HCT116 (cell line): ENCODE data around the gene NFATC3. TPM values are rescaled to one million over a fixed set of nuclear protein-coding genes. Genes with fewer than 3 reads are reported as not detected.
"Not testable (repeated sequence)": the region's sequence is repeated elsewhere in the genome, so short reads cannot be mapped to it uniquely, and the experiment has no call there.

Experiments
- ATAC-seq: fragments of 200-7000 bp; cut with Tn5 transposase; 2 replicates; pipeline ENCODE4 v1.9.1; 2020; ENCODE audit warnings: mild to moderate bottlenecking, moderate library complexity
- BruUV-seq: library from RNA; stranded (reverse); fragments of 400-500 nt; replicated peaks from 2 replicates; lab custom pipeline; 2021; lab: Mats Ljungman, UMichigan
- CTCF ChIA-PET: fragments of 300-600 bp; sonication (Branson Sonifier 250); formaldehyde crosslinking; loops from one replicate; lab custom pipeline; 2021; ENCODE audit warnings: antibody characterized with exemption; lab: Charles Lee
- POLR2A ChIA-PET: fragments of 300-600, 350-600 bp; sonication (Branson Sonifier 250); formaldehyde crosslinking; loops from one replicate; lab custom pipeline; 2021; ENCODE audit warnings: antibody characterized with exemption; lab: Charles Lee
- RAD21 ChIA-PET, 2 experiments: fragments of 300-600 bp; sonication (Branson Sonifier 250); formaldehyde crosslinking; loops; one replicate each; lab custom pipeline; 2023; ENCODE audit warnings: low total read pairs in 2 of 2; ENCODE audit not compliant: uncharacterized antibody in 2 of 2, unreplicated experiment in 2 of 2, low non-redundant PET in 1 of 2; lab: Charles Lee
- DNase-seq: peaks from one replicate; pipeline ENCODE4 v3.0.0-alpha.2; 2010; ENCODE audit warnings: low read depth, low spot score
- H2AFZ ChIP-seq: fragments of 200-600 bp; shearing (Covaris generic), sonication (generic); 2 replicates; pipeline ENCODE4 v1.6.1; 2017; ENCODE audit warnings: low read depth, mixed run types, mixed read lengths, antibody characterized with exemption, low read length; ENCODE audit not compliant: poor library complexity, severe bottlenecking
- H3K27ac ChIP-seq: 2 replicates; pipeline ENCODE4 v1.5.1; 2012; ENCODE audit warnings: low read depth, low read length
- H3K27me3 ChIP-seq: fragments of 200-600 bp; sonication (generic); 2 replicates; pipeline ENCODE4 v1.6.1; 2016; ENCODE audit warnings: mixed run types, low read length, mixed read lengths; ENCODE audit not compliant: insufficient read depth
- H3K36me3 ChIP-seq, 2 experiments: fragments of 200-500 bp in 1 of 2; fragments of 200-600 bp in 1 of 2; sonication (Bioruptor generic) in 1 of 2; sonication (generic) in 1 of 2; 2 replicates each; pipeline versions ENCODE4 v1.5.1 to v1.6.1; 2014 to 2016; ENCODE audit warnings: low read length in 2 of 2, inconsistent platforms in 1 of 2, mixed read lengths in 1 of 2, mixed run types in 1 of 2; ENCODE audit not compliant: insufficient read depth in 2 of 2, control insufficient read depth in 1 of 2
- H3K4me1 ChIP-seq, 2 experiments: fragments of 200-600 bp in 1 of 2; sonication (generic) in 1 of 2; 2 replicates each; pipeline versions ENCODE4 v1.5.1 to v1.6.1; 2012 to 2017; ENCODE audit warnings: low read length in 2 of 2, inconsistent platforms in 1 of 2, mild to moderate bottlenecking in 1 of 2, mixed read lengths in 1 of 2, mixed run types in 1 of 2, moderate library complexity in 1 of 2; ENCODE audit not compliant: insufficient read depth in 2 of 2, control insufficient read depth in 1 of 2
- H3K4me2 ChIP-seq: fragments of 200-600 bp; sonication (generic); 2 replicates; pipeline ENCODE4 v1.6.1; 2017; ENCODE audit warnings: mixed run types, low read length, mixed read lengths
- H3K4me3 ChIP-seq, 2 experiments: fragments of 200-600 bp in 1 of 2; sonication (generic) in 1 of 2; replicated peaks in 1 of 2; 2 replicates each; pipeline ENCODE4 v1.5.1; 2011 to 2016; ENCODE audit warnings: low read length in 2 of 2, control low read depth in 1 of 2, low read depth in 1 of 2, mild to moderate bottlenecking in 1 of 2, mixed read lengths in 1 of 2, mixed run types in 1 of 2
- H3K79me2 ChIP-seq: fragments of 200-600 bp; sonication (generic); 2 replicates; pipeline ENCODE4 v1.6.1; 2017; ENCODE audit warnings: mild to moderate bottlenecking, mixed run types, low read length, moderate library complexity, mixed read lengths; ENCODE audit not compliant: insufficient read depth
- H3K9ac ChIP-seq: fragments of 200-600 bp; sonication (generic); 2 replicates; pipeline ENCODE4 v1.6.1; 2016; ENCODE audit warnings: low read length, mixed read lengths
- H3K9me2 ChIP-seq: fragments of 200-600 bp; sonication (generic), shearing (Covaris generic); 2 replicates; pipeline ENCODE4 v1.6.1; 2017; ENCODE audit warnings: mixed run types, mild to moderate bottlenecking, moderate library complexity; ENCODE audit not compliant: insufficient read depth
- H3K9me3 ChIP-seq, 2 experiments: fragments of 200-500 bp in 1 of 2; fragments of 200-600 bp in 1 of 2; sonication (Bioruptor generic) in 1 of 2; sonication (generic) in 1 of 2; 2 replicates each; pipeline ENCODE4 v1.6.1; 2014 to 2017; ENCODE audit warnings: low read length in 2 of 2, mixed read lengths in 2 of 2, inconsistent platforms in 1 of 2, low read depth in 1 of 2, mild to moderate bottlenecking in 1 of 2, mixed run types in 1 of 2, moderate library complexity in 1 of 2; ENCODE audit not compliant: control insufficient read depth in 1 of 2, insufficient read depth in 1 of 2
- H4K20me1 ChIP-seq: fragments of 200-600 bp; sonication (generic), shearing (Covaris generic); 2 replicates; pipeline ENCODE4 v1.6.1; 2017; ENCODE audit warnings: mixed run types, mild to moderate bottlenecking, moderate library complexity; ENCODE audit not compliant: insufficient read depth
- CEBPB ChIP-seq: IDR thresholded peaks from 2 replicates; pipeline ENCODE4 v1.6.1; 2012; ENCODE audit warnings: low read depth
- EGR1 ChIP-seq: IDR thresholded peaks from 2 replicates; pipeline ENCODE4 v1.6.1; 2012; ENCODE audit warnings: low read depth
- SIN3A ChIP-seq: IDR thresholded peaks from 2 replicates; pipeline ENCODE4 v1.6.1; 2012; ENCODE audit warnings: low read depth
- intact Hi-C: fragments of 100-400 bp; cut with micrococcal nuclease; formaldehyde crosslinking; loops from 2 replicates; pipeline ENCODE4 v1.10.0; 2022
- total RNA-seq: library from RNA; stranded (reverse); gene quantifications from one replicate; pipeline ENCODE4 v1.2.1, GENCODE V29; 2021; ENCODE audit not compliant: unreplicated experiment
- TF ChIP-seq, protein P1 (sequence below), 3 experiments: fragments of 200-600 bp in 1 of 3; sonication (generic) in 1 of 3; IDR thresholded peaks in 2 of 3; conservative IDR thresholded peaks in 1 of 3; 2 replicates each; pipeline ENCODE4 v1.5.1; 2012 to 2017; ENCODE audit warnings: low read depth in 2 of 3, low read length in 2 of 3, antibody characterized with exemption in 1 of 3, borderline replicate concordance in 1 of 3, control low read depth in 1 of 3, mild to moderate bottlenecking in 1 of 3, mixed read lengths in 1 of 3, mixed run types in 1 of 3, moderate library complexity in 1 of 3; ENCODE audit not compliant: insufficient read depth in 1 of 3

Gene NFATC3
- total RNA-seq, 1 experiment from 2014 or later = 25.6 TPM

DNA sequence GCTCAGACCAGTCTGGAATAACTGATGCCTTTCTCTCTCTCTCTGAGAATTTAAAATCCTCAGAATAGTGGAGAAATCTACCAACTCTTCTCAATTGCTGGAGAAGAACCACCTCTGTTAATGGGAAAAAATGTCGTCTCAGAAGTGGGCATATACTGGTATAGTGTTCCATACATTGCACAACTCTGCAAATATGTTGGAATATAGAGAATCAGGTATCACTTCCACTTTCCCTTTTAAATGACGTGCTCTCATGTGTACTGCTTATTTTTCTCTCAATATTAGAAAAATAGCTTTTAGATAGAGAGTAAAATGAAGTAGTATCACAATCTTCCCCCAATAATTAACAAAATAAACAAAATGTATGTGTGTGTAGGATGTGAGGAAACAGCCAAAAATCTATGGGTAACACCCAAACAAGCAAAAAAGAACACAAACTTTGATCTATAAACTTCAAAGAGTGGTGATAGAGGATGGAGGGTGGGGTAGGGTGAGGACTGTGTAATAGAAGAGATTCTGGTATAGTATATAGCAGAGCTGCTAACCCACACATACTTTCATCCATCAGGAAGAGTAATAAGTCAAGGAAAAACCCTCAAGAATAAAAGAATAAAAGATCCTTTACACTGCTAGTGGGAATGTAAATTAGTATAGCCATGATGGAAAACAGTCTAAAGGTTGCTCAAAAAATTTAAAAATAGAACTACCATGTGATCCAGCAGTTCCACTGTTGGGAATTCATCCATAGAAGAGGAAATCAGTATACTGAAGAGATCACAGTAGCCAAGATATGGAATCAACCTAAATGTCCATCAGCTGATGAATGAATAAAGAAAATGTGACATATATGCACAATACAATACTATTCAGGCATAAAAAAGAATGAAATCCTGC, 46.9 kb downstream of the NFATC3 start:
- H3K4me2 ChIP-seq = 0 out of 2 replicates have a peak overlapping the region, but pooled peaks have one; percentile 24
- ChIA-PET RAD21 (no interaction called here), POLR2A (interaction anchor here (1.1 kb wide), 1 partner anchor 17 kb away, joined by 3 read pairs; no protein-coding TSS in a partner anchor), CTCF (no interaction called here)
- no peaks in the 10 kb centered on the region for H3K27me3 ChIP-seq
- H3K9me3 ChIP-seq = no peaks in the 10 kb centered on the region
- no peak overlapping the region for H3K9ac ChIP-seq
- TF ChIP-seq, protein P1, sequence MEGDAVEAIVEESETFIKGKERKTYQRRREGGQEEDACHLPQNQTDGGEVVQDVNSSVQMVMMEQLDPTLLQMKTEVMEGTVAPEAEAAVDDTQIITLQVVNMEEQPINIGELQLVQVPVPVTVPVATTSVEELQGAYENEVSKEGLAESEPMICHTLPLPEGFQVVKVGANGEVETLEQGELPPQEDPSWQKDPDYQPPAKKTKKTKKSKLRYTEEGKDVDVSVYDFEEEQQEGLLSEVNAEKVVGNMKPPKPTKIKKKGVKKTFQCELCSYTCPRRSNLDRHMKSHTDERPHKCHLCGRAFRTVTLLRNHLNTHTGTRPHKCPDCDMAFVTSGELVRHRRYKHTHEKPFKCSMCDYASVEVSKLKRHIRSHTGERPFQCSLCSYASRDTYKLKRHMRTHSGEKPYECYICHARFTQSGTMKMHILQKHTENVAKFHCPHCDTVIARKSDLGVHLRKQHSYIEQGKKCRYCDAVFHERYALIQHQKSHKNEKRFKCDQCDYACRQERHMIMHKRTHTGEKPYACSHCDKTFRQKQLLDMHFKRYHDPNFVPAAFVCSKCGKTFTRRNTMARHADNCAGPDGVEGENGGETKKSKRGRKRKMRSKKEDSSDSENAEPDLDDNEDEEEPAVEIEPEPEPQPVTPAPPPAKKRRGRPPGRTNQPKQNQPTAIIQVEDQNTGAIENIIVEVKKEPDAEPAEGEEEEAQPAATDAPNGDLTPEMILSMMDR (IDR thresholded peaks at IDR 0.05 in 2 of 3, conservative IDR thresholded peaks at IDR 0.05 in 1 of 3; ENCODE audit: borderline replicate concordance in 1 of 3, insufficient read depth in 1 of 3, low read depth in 2 of 3, low read length in 2 of 3) = no peak
- TF ChIP-seq SIN3A = no peak
- no peaks in the 10 kb centered on the region for H3K36me3 ChIP-seq
- DNase-seq (no peak), ATAC-seq (no peak)
- BruUV-seq = no TSS peak
- no peak overlapping the region for H3K27ac ChIP-seq
- H3K4me3 ChIP-seq = no peak overlapping the region
- H3K4me1 ChIP-seq = peaks cover 7 to 10% of the 10 kb centered on the region in 2 experiments; a peak in 2 of 4 replicates
- H4K20me1 ChIP-seq = no peaks in the 10 kb centered on the region
- no peaks in the 10 kb centered on the region for H3K9me2 ChIP-seq
- intact Hi-C loops = no loop called here
- H2AFZ ChIP-seq = no peak overlapping the region
- no peaks in the 10 kb centered on the region for H3K79me2 ChIP-seq

DNA sequence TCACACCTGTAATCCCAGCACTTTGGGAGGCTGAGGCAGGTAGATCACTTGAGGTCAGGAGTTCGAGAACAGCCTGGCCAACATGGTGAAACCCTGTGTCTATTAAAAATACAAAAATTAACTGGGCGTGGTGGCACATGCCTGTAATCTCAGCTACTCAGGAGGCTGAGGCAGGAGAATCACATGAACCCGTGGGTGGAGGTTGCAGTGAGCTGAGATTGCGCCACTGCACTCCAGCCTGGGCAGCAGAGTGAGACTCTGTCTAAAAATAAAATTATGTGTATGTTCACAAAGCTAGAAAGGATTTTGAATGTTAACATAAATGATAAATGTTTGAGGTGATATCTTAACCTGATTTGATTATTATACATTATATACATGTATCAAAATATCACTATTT, 47.8 kb downstream of the NFATC3 start:
- H3K36me3 ChIP-seq, DNase-seq, H3K9me2 ChIP-seq, H3K27ac ChIP-seq, H2AFZ ChIP-seq, ATAC-seq, RAD21 ChIA-PET, H3K27me3 ChIP-seq, intact Hi-C loops, CTCF ChIA-PET, POLR2A ChIA-PET, H3K9ac ChIP-seq, H3K4me2 ChIP-seq, H3K9me3 ChIP-seq, H3K4me3 ChIP-seq, H3K79me2 ChIP-seq, H4K20me1 ChIP-seq, BruUV-seq: not testable (repeated sequence)
- TF ChIP-seq EGR1 (0 out of 2 replicates have a peak, but pooled peaks have one; percentile 30), CEBPB (peak; percentile 35; the same call in 1 of the 2 replicates)
- peaks cover 7 to 10% of the 10 kb centered on the region in 2 experiments; a peak in 2 of 4 replicates for H3K4me1 ChIP-seq
